ENCODE data around the gene HSD11B2. TPM values are rescaled to one million over a fixed set of nuclear protein-coding genes. Genes with fewer than 3 reads are reported as not detected.
"Not testable (repeated sequence)": the region's sequence is repeated elsewhere in the genome, so short reads cannot be mapped to it uniquely, and the experiment has no call there.

HSD11B2 gene
- total RNA-seq, 1 donor from 2014 or later, result 4.7 TPM

GRCh38 chr16:67409631-67410030, 21.3 kb upstream of the HSD11B2 start:
- H3K4me3 Mint-ChIP-seq, result no peak overlapping the region
- no peaks in the 10 kb centered on the region for H3K36me3 Mint-ChIP-seq (ENCODE audit: low read depth)
- H3K4me1 Mint-ChIP-seq, result peaks cover 10% of the 10 kb centered on the region
- H3K27me3 Mint-ChIP-seq (ENCODE audit: low read depth), result no peaks in the 10 kb centered on the region
- no peak for DNase-seq (ENCODE audit: low read depth, low spot score)
- H3K27ac Mint-ChIP-seq (ENCODE audit: unreplicated experiment), result no peak overlapping the region
- H3K9me3 Mint-ChIP-seq, result no peaks in the 10 kb centered on the region
- TF ChIP-seq, protein P1, sequence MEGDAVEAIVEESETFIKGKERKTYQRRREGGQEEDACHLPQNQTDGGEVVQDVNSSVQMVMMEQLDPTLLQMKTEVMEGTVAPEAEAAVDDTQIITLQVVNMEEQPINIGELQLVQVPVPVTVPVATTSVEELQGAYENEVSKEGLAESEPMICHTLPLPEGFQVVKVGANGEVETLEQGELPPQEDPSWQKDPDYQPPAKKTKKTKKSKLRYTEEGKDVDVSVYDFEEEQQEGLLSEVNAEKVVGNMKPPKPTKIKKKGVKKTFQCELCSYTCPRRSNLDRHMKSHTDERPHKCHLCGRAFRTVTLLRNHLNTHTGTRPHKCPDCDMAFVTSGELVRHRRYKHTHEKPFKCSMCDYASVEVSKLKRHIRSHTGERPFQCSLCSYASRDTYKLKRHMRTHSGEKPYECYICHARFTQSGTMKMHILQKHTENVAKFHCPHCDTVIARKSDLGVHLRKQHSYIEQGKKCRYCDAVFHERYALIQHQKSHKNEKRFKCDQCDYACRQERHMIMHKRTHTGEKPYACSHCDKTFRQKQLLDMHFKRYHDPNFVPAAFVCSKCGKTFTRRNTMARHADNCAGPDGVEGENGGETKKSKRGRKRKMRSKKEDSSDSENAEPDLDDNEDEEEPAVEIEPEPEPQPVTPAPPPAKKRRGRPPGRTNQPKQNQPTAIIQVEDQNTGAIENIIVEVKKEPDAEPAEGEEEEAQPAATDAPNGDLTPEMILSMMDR (conservative IDR thresholded peaks at IDR 0.05), result no peak

- Mint-ChIP-seq H3K36me3 (ENCODE audit: low read depth) (no peaks in the 10 kb centered on the region), H3K9me3 (no peaks in the 10 kb centered on the region), H3K27ac (ENCODE audit: unreplicated experiment) (no peak overlapping the region), H3K4me1 (peaks cover 15% of the 10 kb centered on the region), H3K27me3 (ENCODE audit: low read depth) (no peaks in the 10 kb centered on the region), H3K4me3 (no peak overlapping the region)
- TF ChIP-seq, protein P1 (conservative IDR thresholded peaks at IDR 0.05), result no peak
- no peak for DNase-seq (ENCODE audit: low read depth, low spot score)
Observed at GRCh38 chr16:67411339-67411738, 19.6 kb upstream of the HSD11B2 start.

- H3K4me3 Mint-ChIP-seq, result no peak overlapping the region
- no peaks in the 10 kb centered on the region for H3K27me3 Mint-ChIP-seq (ENCODE audit: low read depth)
- TF ChIP-seq, protein P1 (conservative IDR thresholded peaks at IDR 0.05), result no peak
- DNase-seq (ENCODE audit: low read depth, low spot score), result no peak
- no peaks in the 10 kb centered on the region for H3K9me3 Mint-ChIP-seq
- H3K4me1 Mint-ChIP-seq, result peaks cover 21% of the 10 kb centered on the region
- H3K27ac Mint-ChIP-seq (ENCODE audit: unreplicated experiment), result no peak overlapping the region
- no peaks in the 10 kb centered on the region for H3K36me3 Mint-ChIP-seq (ENCODE audit: low read depth)
Observed at GRCh38 chr16:67412294-67412693, 18.6 kb upstream of the HSD11B2 start.

DNA sequence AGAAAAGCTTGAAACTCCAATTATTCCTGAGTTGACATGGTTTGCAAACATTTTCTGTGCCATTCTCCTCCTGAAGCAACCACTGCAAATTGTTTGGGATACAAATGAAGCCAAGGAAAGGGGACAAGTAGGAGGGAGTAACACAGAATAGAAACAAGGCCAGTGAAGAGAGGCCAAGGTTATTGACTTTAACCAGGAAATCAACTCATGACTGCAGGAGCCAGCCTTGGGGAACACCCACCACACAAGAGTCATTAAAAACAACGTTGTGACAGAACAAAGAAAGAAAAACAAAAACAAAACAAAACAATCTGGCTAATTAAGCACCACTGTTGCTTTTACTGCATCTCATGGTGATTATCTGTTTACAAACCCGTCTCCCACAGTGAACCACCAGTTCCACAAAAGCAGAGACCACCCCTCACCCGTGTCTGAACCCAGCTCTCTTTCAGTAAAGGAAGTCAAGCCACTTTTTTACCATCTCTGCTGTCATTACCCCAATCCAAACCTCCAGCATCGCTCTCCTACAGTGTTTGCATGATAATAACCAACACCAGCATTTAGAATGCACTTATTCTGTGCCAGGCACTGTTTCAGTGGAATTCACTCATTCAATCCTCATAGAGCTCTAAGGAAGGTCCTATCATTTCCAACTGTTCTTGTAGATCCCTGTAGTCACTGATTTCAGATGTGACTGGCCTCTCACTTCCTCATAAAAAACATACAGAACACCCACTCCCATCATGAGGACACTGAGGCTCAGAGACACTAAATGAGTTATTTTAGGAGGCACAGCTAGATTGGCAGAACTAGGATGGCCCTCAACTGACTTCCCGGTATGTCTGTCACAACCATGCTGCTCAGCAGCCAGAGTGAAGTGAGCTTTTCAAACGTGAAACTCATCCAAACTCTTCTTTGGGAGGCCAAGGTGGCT, 16.7 kb upstream of the HSD11B2 start:
- no peaks in the 10 kb centered on the region for H3K36me3 Mint-ChIP-seq (ENCODE audit: low read depth)
- H3K9me3 Mint-ChIP-seq, result no peaks in the 10 kb centered on the region
- H3K4me3 Mint-ChIP-seq, result peak overlapping the region; percentile 65
- no peak overlapping the region for H3K27ac Mint-ChIP-seq (ENCODE audit: unreplicated experiment)
- TF ChIP-seq, protein P1 (conservative IDR thresholded peaks at IDR 0.05), result no peak
- H3K4me1 Mint-ChIP-seq, result peaks cover 21% of the 10 kb centered on the region
- peaks cover under 1% of the 10 kb centered on the region for H3K27me3 Mint-ChIP-seq (ENCODE audit: low read depth)
- DNase-seq (ENCODE audit: low read depth, low spot score), result no peak

- Mint-ChIP-seq H3K27ac (ENCODE audit: unreplicated experiment) (peak overlapping the region; percentile 92), H3K4me3 (peak overlapping the region; percentile 84), H3K4me1 (peaks cover 27% of the 10 kb centered on the region)
- H3K9me3 Mint-ChIP-seq; H3K36me3 Mint-ChIP-seq (ENCODE audit: low read depth); DNase-seq (ENCODE audit: low read depth, low spot score); H3K27me3 Mint-ChIP-seq (ENCODE audit: low read depth): not testable (repeated sequence)
Observed at GRCh38 chr16:67415421-67415820, 15.5 kb upstream of the HSD11B2 start.
